Measurements from ENCODE around the gene NUBP2. TPM values are rescaled to one million over a fixed set of nuclear protein-coding genes. Genes with fewer than 3 reads are reported as not detected.

NUBP2 gene
- total RNA-seq, 1 experiment from 2014 or later: 35.9 TPM

DNA sequence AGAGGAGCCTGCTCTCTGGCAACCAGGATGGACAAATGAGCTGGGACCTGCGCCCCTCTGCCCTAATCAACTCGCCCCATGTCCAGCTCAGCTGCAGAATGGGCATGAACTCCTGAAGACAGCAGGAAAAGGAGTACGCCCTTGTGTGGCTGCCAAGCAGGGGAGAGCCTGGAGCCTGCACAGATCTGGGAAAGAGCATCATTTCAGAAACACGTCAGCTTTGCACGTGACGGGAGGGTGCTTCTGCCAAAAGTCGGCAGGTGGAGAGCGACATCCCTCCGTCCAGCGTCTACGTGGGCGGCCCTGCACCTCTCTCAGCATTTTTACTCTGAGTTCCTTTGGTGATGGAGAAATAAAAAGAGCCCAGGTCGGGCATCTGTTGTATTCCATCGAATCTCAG is 29.9 kb upstream of the NUBP2 start:
- H3K9me3 ChIP-seq (ENCODE audit: low read length): no peaks in the 10 kb centered on the region
- H3K36me3 ChIP-seq (ENCODE audit: insufficient read depth, low read length): 0 out of 2 replicates have a peak, but pooled peaks cover 2% of the 10 kb centered on the region
- no peak overlapping the region for H3K27ac ChIP-seq (ENCODE audit: low read length)
- no peak for DNase-seq
- H3K4me3 ChIP-seq (ENCODE audit: low read length): no peak overlapping the region
- H3K9ac ChIP-seq (ENCODE audit: low read length): no peak overlapping the region
- H3K9me2 ChIP-seq (replicated peaks; ENCODE audit: insufficient read depth, low read length): no peaks in the 10 kb centered on the region
- H2AFZ ChIP-seq (ENCODE audit: low read length): no peak overlapping the region
- no peak overlapping the region for H3K4me2 ChIP-seq (ENCODE audit: low read depth, low read length, poor library complexity, severe bottlenecking)
- H3K27me3 ChIP-seq (ENCODE audit: low read length): no peaks in the 10 kb centered on the region
- H4K20me1 ChIP-seq (ENCODE audit: insufficient read depth, low read depth, low read length): no peaks in the 10 kb centered on the region
- no peaks in the 10 kb centered on the region for H3K4me1 ChIP-seq (ENCODE audit: low read length)
- H3K79me2 ChIP-seq (ENCODE audit: low read length): no peaks in the 10 kb centered on the region

DNA sequence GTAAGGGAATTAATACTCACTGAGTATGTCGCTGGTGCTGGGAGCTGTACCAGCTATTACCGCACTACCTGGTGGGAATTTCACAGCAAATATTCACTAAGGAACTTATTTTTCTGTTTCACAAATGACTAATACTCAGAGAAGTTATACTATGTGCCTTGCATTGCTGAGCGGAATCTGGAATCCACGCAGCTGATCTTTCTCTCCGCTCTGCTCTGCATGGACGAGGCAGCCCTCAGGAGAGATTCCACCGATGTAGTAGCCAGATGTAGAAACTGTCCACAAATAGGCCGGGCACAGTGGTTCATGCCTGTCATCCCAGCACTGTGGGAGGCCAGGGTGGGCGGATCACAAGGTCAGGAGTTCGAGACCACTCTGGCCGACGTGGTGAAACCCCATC is 28.6 kb upstream of the NUBP2 start:
- no peak for DNase-seq
- no peak overlapping the region for H3K4me3 ChIP-seq (ENCODE audit: low read length)
- H3K9me2 ChIP-seq (replicated peaks; ENCODE audit: insufficient read depth, low read length): no peaks in the 10 kb centered on the region
- H3K9ac ChIP-seq (ENCODE audit: low read length): no peak overlapping the region
- H3K9me3 ChIP-seq (ENCODE audit: low read length): no peaks in the 10 kb centered on the region
- H2AFZ ChIP-seq (ENCODE audit: low read length): no peak overlapping the region
- H3K4me2 ChIP-seq (ENCODE audit: low read depth, low read length, poor library complexity, severe bottlenecking): no peak overlapping the region
- no peaks in the 10 kb centered on the region for H4K20me1 ChIP-seq (ENCODE audit: insufficient read depth, low read depth, low read length)
- no peak overlapping the region for H3K27ac ChIP-seq (ENCODE audit: low read length)
- no peaks in the 10 kb centered on the region for H3K79me2 ChIP-seq (ENCODE audit: low read length)
- H3K27me3 ChIP-seq (ENCODE audit: low read length): no peaks in the 10 kb centered on the region
- 0 out of 2 replicates have a peak, but pooled peaks cover 2% of the 10 kb centered on the region for H3K36me3 ChIP-seq (ENCODE audit: insufficient read depth, low read length)
- H3K4me1 ChIP-seq (ENCODE audit: low read length): no peaks in the 10 kb centered on the region

DNA sequence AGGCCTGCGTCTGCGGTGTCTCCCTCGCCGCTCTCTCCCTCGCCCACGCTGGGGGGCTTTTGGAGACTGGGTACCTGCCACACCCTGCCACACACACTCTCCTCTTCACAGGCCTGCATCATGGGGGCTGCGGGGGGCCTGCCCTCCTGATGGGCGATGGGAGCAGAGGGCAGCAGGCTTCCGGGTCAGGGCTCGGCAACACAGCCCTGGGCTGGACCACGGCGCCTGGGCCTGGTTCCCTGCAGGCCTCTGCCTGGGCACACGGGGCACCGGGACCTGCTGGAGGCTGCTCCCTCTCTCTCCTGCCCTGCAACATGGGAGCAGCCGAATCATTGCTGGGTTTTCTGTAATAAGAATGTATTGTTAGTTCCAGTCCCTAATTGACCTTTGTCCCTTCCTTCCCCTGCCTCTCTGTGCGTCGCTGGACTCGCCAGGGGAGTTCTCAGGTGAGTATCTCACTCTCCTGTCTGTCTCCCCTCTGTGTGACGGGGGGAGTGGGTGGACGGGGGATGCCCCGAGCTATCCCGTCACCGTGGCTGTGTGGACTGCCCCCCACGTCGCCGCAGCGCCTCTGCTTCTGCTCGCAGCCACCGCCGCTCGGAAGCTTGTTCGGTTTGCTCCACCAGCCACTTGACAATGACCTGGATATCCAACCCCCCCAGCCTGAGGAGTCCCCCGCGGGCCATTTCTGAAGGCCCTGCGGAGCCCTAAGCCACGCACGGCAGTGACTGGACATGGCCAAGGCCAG is 24.9 kb upstream of the NUBP2 start:
- DNase-seq: no peak
- H3K27me3 ChIP-seq (ENCODE audit: low read length): no peaks in the 10 kb centered on the region
- H3K9me2 ChIP-seq (replicated peaks; ENCODE audit: insufficient read depth, low read length): no peaks in the 10 kb centered on the region
- 0 out of 2 replicates have a peak, but pooled peaks cover 2% of the 10 kb centered on the region for H3K36me3 ChIP-seq (ENCODE audit: insufficient read depth, low read length)
- H3K9ac ChIP-seq (ENCODE audit: low read length): no peak overlapping the region
- no peak overlapping the region for H3K4me3 ChIP-seq (ENCODE audit: low read length)
- no peaks in the 10 kb centered on the region for H4K20me1 ChIP-seq (ENCODE audit: insufficient read depth, low read depth, low read length)
- no peaks in the 10 kb centered on the region for H3K79me2 ChIP-seq (ENCODE audit: low read length)
- H3K4me1 ChIP-seq (ENCODE audit: low read length): no peaks in the 10 kb centered on the region
- no peak overlapping the region for H3K4me2 ChIP-seq (ENCODE audit: low read depth, low read length, poor library complexity, severe bottlenecking)
- H2AFZ ChIP-seq (ENCODE audit: low read length): no peak overlapping the region
- no peak overlapping the region for H3K27ac ChIP-seq (ENCODE audit: low read length)
- H3K9me3 ChIP-seq (ENCODE audit: low read length): no peaks in the 10 kb centered on the region

DNA sequence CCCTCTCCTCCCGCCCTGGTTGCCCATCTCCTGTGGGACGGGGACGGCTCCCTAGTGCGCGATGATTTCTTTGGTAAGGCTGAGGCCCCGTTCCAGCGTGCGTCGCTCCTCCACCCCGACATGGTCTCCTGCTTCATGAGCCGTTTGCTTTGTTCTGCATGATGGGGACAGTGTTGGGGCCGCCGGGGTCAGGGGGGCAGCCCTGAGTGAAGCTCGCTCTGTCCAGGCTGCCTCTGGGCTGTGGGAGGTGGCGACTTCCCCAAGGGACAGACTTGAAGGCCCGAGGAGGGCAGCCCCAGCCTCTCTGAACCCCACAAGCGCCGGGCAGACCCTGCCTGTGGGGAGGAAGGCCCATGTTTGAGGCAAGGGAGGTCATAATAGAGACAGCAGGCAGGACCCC is 23.8 kb upstream of the NUBP2 start:
- Histone ChIP-seq H3K36me3 (ENCODE audit: insufficient read depth, low read length) (0 out of 2 replicates have a peak, but pooled peaks cover 2% of the 10 kb centered on the region), H3K9me2 (replicated peaks; ENCODE audit: insufficient read depth, low read length) (no peaks in the 10 kb centered on the region)

DNA sequence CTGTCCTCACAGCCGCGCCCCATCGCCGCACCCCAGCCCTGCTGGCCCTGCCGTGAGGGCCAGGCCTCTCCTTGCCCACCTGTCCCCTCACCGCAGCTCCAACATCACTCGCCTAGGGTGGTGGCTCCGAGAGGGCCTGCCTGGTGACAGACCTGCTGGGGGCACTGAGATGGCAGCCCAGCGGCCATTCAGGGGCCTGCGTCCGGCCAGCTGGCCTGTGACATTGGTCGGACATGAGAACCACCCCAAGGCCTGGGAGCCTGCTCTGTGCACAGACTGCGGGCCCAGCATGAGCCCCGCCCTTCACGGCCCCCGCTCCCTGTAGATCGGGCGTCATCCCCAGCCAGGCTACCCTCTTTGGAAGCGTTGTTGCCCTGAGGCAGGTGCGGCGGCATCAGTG is 23.2 kb upstream of the NUBP2 start:
- H3K36me3 ChIP-seq (ENCODE audit: insufficient read depth, low read length): 0 out of 2 replicates have a peak, but pooled peaks cover 2% of the 10 kb centered on the region
- no peaks in the 10 kb centered on the region for H3K79me2 ChIP-seq (ENCODE audit: low read length)
- H3K4me1 ChIP-seq (ENCODE audit: low read length): no peaks in the 10 kb centered on the region
- no peak overlapping the region for H3K4me3 ChIP-seq (ENCODE audit: low read length)
- no peaks in the 10 kb centered on the region for H3K9me2 ChIP-seq (replicated peaks; ENCODE audit: insufficient read depth, low read length)
- H3K9ac ChIP-seq (ENCODE audit: low read length): no peak overlapping the region
- DNase-seq: no peak
- no peaks in the 10 kb centered on the region for H3K9me3 ChIP-seq (ENCODE audit: low read length)
- no peak overlapping the region for H3K27ac ChIP-seq (ENCODE audit: low read length)
- no peak overlapping the region for H2AFZ ChIP-seq (ENCODE audit: low read length)
- no peaks in the 10 kb centered on the region for H3K27me3 ChIP-seq (ENCODE audit: low read length)
- H3K4me2 ChIP-seq (ENCODE audit: low read depth, low read length, poor library complexity, severe bottlenecking): no peak overlapping the region
- no peaks in the 10 kb centered on the region for H4K20me1 ChIP-seq (ENCODE audit: insufficient read depth, low read depth, low read length)

More for the DNA sequence above, 23.8 kb upstream of the NUBP2 start:
- Histone ChIP-seq H2AFZ (ENCODE audit: low read length) (no peak overlapping the region), H3K9me3 (ENCODE audit: low read length) (no peaks in the 10 kb centered on the region), H3K4me3 (ENCODE audit: low read length) (no peak overlapping the region), H3K4me1 (ENCODE audit: low read length) (no peaks in the 10 kb centered on the region), H3K79me2 (ENCODE audit: low read length) (no peaks in the 10 kb centered on the region), H3K27ac (ENCODE audit: low read length) (no peak overlapping the region), H3K27me3 (ENCODE audit: low read length) (no peaks in the 10 kb centered on the region), H3K4me2 (ENCODE audit: low read depth, low read length, poor library complexity, severe bottlenecking) (no peak overlapping the region), H4K20me1 (ENCODE audit: insufficient read depth, low read depth, low read length) (no peaks in the 10 kb centered on the region), H3K9ac (ENCODE audit: low read length) (no peak overlapping the region)
- no peak for DNase-seq

DNA sequence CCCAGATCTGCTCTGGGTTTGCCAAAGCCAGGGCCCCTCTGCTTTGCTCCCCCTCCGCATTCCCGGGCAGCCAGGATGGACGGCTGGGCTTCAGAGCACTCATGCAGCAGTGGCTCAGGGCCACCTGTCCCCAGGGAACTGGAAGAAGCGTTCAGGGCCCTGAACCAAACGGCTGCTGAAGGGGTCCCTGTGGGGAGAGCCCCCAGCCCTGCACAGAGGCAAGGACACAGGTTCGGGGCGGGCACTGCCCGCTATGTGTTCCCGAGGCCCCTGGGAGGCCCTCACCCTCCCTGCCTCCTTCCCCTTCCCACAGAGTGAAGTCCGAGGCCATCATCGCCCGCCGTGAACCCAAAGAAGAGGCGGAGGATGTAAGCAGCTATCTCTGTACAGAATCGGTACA is 21.8 kb upstream of the NUBP2 start:
- no peak overlapping the region for H2AFZ ChIP-seq (ENCODE audit: low read length)
- H3K9me3 ChIP-seq (ENCODE audit: low read length): no peaks in the 10 kb centered on the region
- no peak for DNase-seq
- H3K4me2 ChIP-seq (ENCODE audit: low read depth, low read length, poor library complexity, severe bottlenecking): no peak overlapping the region
- no peak overlapping the region for H3K9ac ChIP-seq (ENCODE audit: low read length)
- H3K27me3 ChIP-seq (ENCODE audit: low read length): no peaks in the 10 kb centered on the region
- H3K9me2 ChIP-seq (replicated peaks; ENCODE audit: insufficient read depth, low read length): no peaks in the 10 kb centered on the region
- H3K79me2 ChIP-seq (ENCODE audit: low read length): no peaks in the 10 kb centered on the region
- H3K4me1 ChIP-seq (ENCODE audit: low read length): no peaks in the 10 kb centered on the region
- no peak overlapping the region for H3K4me3 ChIP-seq (ENCODE audit: low read length)
- H3K36me3 ChIP-seq (ENCODE audit: insufficient read depth, low read length): no peaks in the 10 kb centered on the region
- no peak overlapping the region for H3K27ac ChIP-seq (ENCODE audit: low read length)
- H4K20me1 ChIP-seq (ENCODE audit: insufficient read depth, low read depth, low read length): no peaks in the 10 kb centered on the region

DNA sequence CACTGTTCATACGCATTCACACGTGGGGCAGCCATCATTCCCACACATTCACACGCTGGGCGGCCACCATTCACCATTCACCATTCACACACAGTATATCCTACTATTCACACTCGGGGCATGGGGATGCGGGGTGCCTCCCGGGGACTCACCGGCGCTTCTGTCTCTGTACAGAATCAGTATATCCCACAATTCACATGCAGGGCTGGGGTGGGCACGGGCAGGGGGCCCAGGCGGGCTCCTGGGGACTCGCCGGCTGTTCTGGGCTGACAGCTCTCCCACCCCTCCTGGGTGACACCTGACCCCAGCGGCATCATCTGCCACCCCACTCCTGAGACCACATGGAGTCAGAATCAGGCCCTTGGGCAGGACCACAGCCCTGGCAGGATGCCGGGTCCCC is 21.0 kb upstream of the NUBP2 start:
- H3K9ac ChIP-seq (ENCODE audit: low read length): no peak overlapping the region
- no peak overlapping the region for H3K27ac ChIP-seq (ENCODE audit: low read length)
- H2AFZ ChIP-seq (ENCODE audit: low read length): no peak overlapping the region
- H3K27me3 ChIP-seq (ENCODE audit: low read length): no peaks in the 10 kb centered on the region
- no peaks in the 10 kb centered on the region for H3K4me1 ChIP-seq (ENCODE audit: low read length)
- H3K4me3 ChIP-seq (ENCODE audit: low read length): no peak overlapping the region
- H4K20me1 ChIP-seq (ENCODE audit: insufficient read depth, low read depth, low read length): no peaks in the 10 kb centered on the region
- no peaks in the 10 kb centered on the region for H3K36me3 ChIP-seq (ENCODE audit: insufficient read depth, low read length)
- no peak overlapping the region for H3K4me2 ChIP-seq (ENCODE audit: low read depth, low read length, poor library complexity, severe bottlenecking)
- no peaks in the 10 kb centered on the region for H3K9me3 ChIP-seq (ENCODE audit: low read length)
- no peaks in the 10 kb centered on the region for H3K79me2 ChIP-seq (ENCODE audit: low read length)
- H3K9me2 ChIP-seq (replicated peaks; ENCODE audit: insufficient read depth, low read length): no peaks in the 10 kb centered on the region
- DNase-seq: no peak

DNA sequence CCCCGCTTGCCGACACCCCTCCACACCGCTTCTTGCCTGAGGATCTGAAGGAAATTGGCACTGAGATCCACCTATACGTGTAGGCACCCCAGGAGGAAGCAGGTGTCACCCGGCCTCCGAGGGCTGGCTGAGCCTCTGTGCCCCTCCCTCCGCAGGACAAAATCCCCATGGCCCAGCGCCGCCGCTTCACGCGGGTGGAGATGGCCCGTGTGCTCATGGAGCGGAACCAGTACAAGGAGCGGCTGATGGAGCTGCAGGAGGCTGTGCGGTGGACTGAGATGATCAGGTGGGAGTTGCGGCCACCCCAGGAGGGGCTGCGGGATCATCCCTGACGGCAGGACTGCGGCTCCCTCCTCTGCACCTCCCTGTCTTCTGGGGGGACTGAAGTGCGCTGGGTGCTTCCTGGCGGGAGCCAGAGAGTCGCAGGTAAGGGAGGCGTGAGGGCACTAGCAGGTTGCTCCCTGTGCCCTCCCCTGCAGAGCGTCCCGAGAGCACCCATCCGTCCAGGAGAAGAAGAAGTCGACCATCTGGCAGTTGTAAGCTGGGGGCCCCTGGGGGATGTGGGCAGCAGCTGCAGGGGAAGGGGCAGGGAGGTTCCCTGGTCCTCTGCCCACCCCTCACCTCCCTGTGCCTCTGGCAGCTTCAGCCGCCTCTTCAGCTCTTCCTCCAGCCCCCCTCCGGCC is 20.4 kb upstream of the NUBP2 start:
- Histone ChIP-seq H3K4me3 (ENCODE audit: low read length) (no peak overlapping the region), H3K36me3 (ENCODE audit: insufficient read depth, low read length) (no peaks in the 10 kb centered on the region), H3K9ac (ENCODE audit: low read length) (no peak overlapping the region), H3K79me2 (ENCODE audit: low read length) (no peaks in the 10 kb centered on the region), H3K27ac (ENCODE audit: low read length) (no peak overlapping the region), H3K9me3 (ENCODE audit: low read length) (no peaks in the 10 kb centered on the region), H4K20me1 (ENCODE audit: insufficient read depth, low read depth, low read length) (no peaks in the 10 kb centered on the region), H3K4me2 (ENCODE audit: low read depth, low read length, poor library complexity, severe bottlenecking) (no peak overlapping the region), H3K9me2 (replicated peaks; ENCODE audit: insufficient read depth, low read length) (no peaks in the 10 kb centered on the region), H3K4me1 (ENCODE audit: low read length) (no peaks in the 10 kb centered on the region), H2AFZ (ENCODE audit: low read length) (no peak overlapping the region), H3K27me3 (ENCODE audit: low read length) (no peaks in the 10 kb centered on the region)
- no peak for DNase-seq
